ENCODE measurements around the gene BRD7.
"Not testable (repeated sequence)": the region's sequence is repeated elsewhere in the genome, so short reads cannot be mapped to it uniquely, and the experiment has no call there.

BRD7 gene

GRCh38 chr16:50354629-50355456 is 13.9 kb downstream of the BRD7 start:
- no peak for DNase-seq

GRCh38 chr16:50354082-50354481 is 14.7 kb downstream of the BRD7 start:
- no peak for DNase-seq

GRCh38 chr16:50351952-50352351 is 16.8 kb downstream of the BRD7 start:
- no peak for DNase-seq

- DNase-seq, result no peak
Observed at GRCh38 chr16:50351116-50351515, 17.7 kb downstream of the BRD7 start.

DNA sequence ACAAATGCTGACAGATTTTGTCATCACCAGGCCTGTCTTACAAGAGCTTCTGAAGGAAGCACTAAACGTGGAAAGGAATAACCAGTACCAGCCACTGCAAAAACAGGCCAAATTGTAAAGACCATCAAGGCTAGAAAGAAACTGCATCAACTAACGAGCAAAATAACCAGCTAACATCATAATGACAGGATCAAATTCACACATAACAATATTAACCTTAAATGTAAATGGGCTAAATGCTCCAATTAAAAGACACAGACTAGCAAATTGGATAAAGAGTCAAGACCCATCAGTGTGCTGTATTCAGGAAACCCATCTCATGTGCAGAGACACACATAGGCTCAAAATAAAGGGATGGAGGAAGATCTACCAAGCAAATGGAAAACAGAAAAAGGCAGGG is 23.6 kb downstream of the BRD7 start:
- DNase-seq, result not testable (repeated sequence)

- DNase-seq, result not testable (repeated sequence)
Observed at GRCh38 chr16:50343566-50343965, 25.2 kb downstream of the BRD7 start.

DNA sequence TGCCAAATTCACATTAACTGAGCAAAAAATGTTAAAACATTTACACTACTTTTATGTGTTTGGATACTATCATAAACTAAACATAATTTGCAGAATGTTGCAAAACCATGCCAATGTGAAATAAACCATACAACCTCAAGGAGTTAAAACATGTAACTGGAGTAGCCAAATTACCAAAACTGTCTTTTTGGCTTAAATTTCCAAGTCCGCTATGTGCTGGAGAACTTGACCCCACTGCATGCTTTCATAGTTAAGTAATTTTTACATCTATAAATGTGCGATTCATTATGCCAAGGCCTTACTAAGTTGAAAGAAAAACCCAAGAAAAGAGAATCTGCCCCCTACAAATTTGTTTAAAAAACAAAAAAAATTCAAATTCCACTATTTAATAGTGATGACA is 28.2 kb downstream of the BRD7 start:
- no peak for DNase-seq

- DNase-seq, result peak in 1 of 2 experiments; percentile 16
Observed at GRCh38 chr16:50338371-50339231, 30.2 kb downstream of the BRD7 start.

- no peak for DNase-seq
Observed at GRCh38 chr16:50336884-50337283, 31.9 kb downstream of the BRD7 start.

GRCh38 chr16:50335196-50335958 is 33.4 kb downstream of the BRD7 start:
- peak in 1 of 2 experiments; percentile 23 for DNase-seq

- DNase-seq, result no peak
Observed at GRCh38 chr16:50334106-50334975, 34.4 kb downstream of the BRD7 start.

DNA sequence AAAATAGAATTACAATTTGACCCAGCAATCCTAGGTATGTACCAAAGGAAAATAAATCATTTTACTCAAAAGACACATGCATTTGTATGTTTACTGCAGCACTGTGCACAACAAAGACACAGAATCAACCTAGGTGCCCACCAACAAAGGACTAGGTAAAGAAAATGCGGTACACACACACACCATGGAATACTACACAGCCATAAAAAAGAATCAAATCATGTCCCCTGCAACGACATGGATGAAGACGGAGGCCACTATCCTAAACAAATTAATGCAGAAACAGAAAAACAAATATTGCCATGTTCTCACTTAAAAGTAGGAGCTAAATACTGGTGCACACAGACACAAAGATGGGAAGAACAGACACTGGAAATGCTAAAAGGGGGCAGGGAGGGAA is 36.2 kb downstream of the BRD7 start:
- no peak for DNase-seq

- DNase-seq, result no peak
Observed at GRCh38 chr16:50331570-50331969, 37.2 kb downstream of the BRD7 start.

- no peak for DNase-seq
Observed at GRCh38 chr16:50329446-50330189, 39.2 kb downstream of the BRD7 start.

- peak; percentile 57 to 67 for DNase-seq
Observed at GRCh38 chr16:50326835-50327465, 41.8 kb downstream of the BRD7 start.

DNA sequence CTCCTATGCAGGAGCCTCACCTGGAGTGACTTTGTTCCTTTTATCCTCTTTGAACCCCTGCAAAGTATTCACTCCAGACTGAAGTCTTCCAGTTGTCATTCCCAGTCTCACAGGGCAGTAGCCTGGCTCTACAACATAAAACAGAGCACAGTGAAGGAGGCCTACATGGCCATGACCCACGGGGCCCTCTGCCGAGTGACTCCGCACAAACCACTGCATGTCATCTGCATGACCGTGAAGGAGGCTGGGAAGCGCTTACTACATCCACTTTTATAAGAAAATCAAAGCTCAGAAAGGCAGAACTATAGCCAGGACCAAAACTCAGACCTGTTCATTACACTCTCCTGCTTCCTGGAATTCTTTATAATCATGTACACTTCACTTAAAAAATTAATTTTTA is 42.5 kb downstream of the BRD7 start:
- no peak for DNase-seq

DNA sequence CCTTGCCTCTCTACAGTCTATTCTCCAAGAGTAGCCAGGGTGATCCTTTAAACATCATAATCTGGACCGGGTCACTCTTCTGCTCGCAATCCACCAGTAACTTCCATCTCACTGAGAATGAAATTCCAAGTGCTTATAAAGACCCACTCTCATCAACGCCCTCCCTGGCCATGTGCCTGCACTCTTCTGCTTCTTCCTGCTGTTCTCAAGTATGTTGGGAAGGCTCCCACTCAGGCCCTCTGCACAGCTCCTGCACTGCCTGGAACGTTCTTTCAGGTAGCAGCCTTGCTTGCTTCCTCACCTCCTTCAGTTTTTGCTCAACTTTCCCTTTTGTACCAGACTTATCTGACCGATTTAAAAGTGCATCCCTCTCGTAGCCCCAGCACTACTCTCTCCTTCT is 44.4 kb downstream of the BRD7 start:
- DNase-seq, result no peak

GRCh38 chr16:50323335-50324011 is 45.3 kb downstream of the BRD7 start:
- DNase-seq, result no peak

GRCh38 chr16:50322333-50322732 is 46.5 kb downstream of the BRD7 start:
- no peak for DNase-seq

- DNase-seq, result no peak
Observed at GRCh38 chr16:50320310-50320709, 48.5 kb downstream of the BRD7 start.
